Naive thymus-derived CD4-positive, alpha-beta T cell (primary cell): ENCODE measurements around the gene CGB2. TPM values are rescaled to one million over a fixed set of nuclear protein-coding genes. Genes with fewer than 3 reads are reported as not detected.
"Not testable (repeated sequence)": the region's sequence is repeated elsewhere in the genome, so short reads cannot be mapped to it uniquely, and the experiment has no call there.

Experiments used
- ATAC-seq: fragments of 150-1000 bp; cut with Tn5 transposase; 2 replicates; pipeline ENCODE4 v1.10.0; 2021; ENCODE audit warnings: mild to moderate bottlenecking, moderate library complexity
- CTCF ChIA-PET: fragments of 350-600 bp; sonication (Branson Sonifier 250); formaldehyde crosslinking; loops from one replicate; lab custom pipeline; 2021; ENCODE audit warnings: antibody characterized with exemption; lab: Charles Lee
- POLR2A ChIA-PET: fragments of 350-600 bp; sonication (Branson Sonifier 250); formaldehyde crosslinking; loops from one replicate; lab custom pipeline; 2021; ENCODE audit warnings: antibody characterized with exemption, inconsistent platforms; lab: Charles Lee
- DNase-seq, 9 donors: peaks; one replicate each; pipeline versions ENCODE4 v3.0.0 to v3.0.0-alpha.2; 2020 to 2022; ENCODE audit warnings: mixed read lengths in 1 of 9
- H3K27ac ChIP-seq: one replicate; pipeline ENCODE4 v1.7.0; 2013; ENCODE audit warnings: mild to moderate bottlenecking, low read depth, low read length, moderate library complexity
- H3K27me3 ChIP-seq, 2 donors: one replicate each; pipeline ENCODE4 v1.7.0; 2013; ENCODE audit warnings: low read length in 2 of 2, mild to moderate bottlenecking in 2 of 2, moderate library complexity in 2 of 2; ENCODE audit not compliant: control insufficient read depth in 2 of 2, insufficient read depth in 2 of 2
- H3K36me3 ChIP-seq, 3 experiments: 1 replicate in 2 of 3; 2 replicates in 1 of 3; pipeline ENCODE4 v1.7.0; 2013; ENCODE audit warnings: low read length in 3 of 3, mild to moderate bottlenecking in 3 of 3, moderate library complexity in 1 of 3; ENCODE audit not compliant: insufficient read depth in 3 of 3, control insufficient read depth in 2 of 3
- H3K4me1 ChIP-seq, 2 donors: one replicate each; pipeline ENCODE4 v1.7.0; 2013; ENCODE audit warnings: low read length in 2 of 2, mild to moderate bottlenecking in 2 of 2, moderate library complexity in 1 of 2; ENCODE audit not compliant: control insufficient read depth in 2 of 2, insufficient read depth in 2 of 2
- H3K4me3 ChIP-seq: 2 replicates; pipeline ENCODE4 v1.7.0; 2013; ENCODE audit warnings: mild to moderate bottlenecking, low read length
- H3K9me3 ChIP-seq, 3 experiments: 1 replicate in 2 of 3; 2 replicates in 1 of 3; pipeline ENCODE4 v1.7.0; 2013; ENCODE audit warnings: low read length in 3 of 3; ENCODE audit not compliant: control insufficient read depth in 2 of 3
- H3K27ac Mint-ChIP-seq, 9 donors: one replicate each; pipeline ENCODE4 v1.8.0; 2020 to 2022; ENCODE audit warnings: mixed read lengths in 9 of 9, mild to moderate bottlenecking in 8 of 9, moderate library complexity in 5 of 9, inconsistent platforms in 2 of 9
- H3K27me3 Mint-ChIP-seq, 5 donors: one replicate each; pipeline ENCODE4 v1.8.0; 2021 to 2022; ENCODE audit warnings: mixed read lengths in 5 of 5, mild to moderate bottlenecking in 1 of 5
- H3K36me3 Mint-ChIP-seq, 5 donors: one replicate each; pipeline ENCODE4 v1.8.0; 2020 to 2022; ENCODE audit warnings: mixed read lengths in 5 of 5, mild to moderate bottlenecking in 3 of 5, inconsistent platforms in 1 of 5
- H3K4me1 Mint-ChIP-seq, 7 donors: one replicate each; pipeline ENCODE4 v1.8.0; 2020 to 2022; ENCODE audit warnings: mixed read lengths in 7 of 7, mild to moderate bottlenecking in 3 of 7, inconsistent platforms in 1 of 7
- H3K4me3 Mint-ChIP-seq, 10 donors: one replicate each; pipeline ENCODE4 v1.8.0; 2020 to 2022; ENCODE audit warnings: mild to moderate bottlenecking in 10 of 10, mixed read lengths in 10 of 10, moderate library complexity in 6 of 10, inconsistent platforms in 2 of 10
- H3K9me3 Mint-ChIP-seq, 11 donors: one replicate each; pipeline ENCODE4 v1.8.0; 2020 to 2022; ENCODE audit warnings: mixed read lengths in 11 of 11, mild to moderate bottlenecking in 4 of 11, inconsistent platforms in 1 of 11, moderate library complexity in 1 of 11
- intact Hi-C, 2 donors: fragments of 100-400 bp; cut with micrococcal nuclease; formaldehyde crosslinking; loops; one replicate each; pipeline ENCODE4 v1.15.1; 2023
- polyA plus RNA-seq, 2 donors: library from polyadenylated mRNA; unstranded; fragments of 300-500 nt; fragmentation: Illumina TruSeq; gene quantifications; one replicate each; pipeline ENCODE4 v1.2.3, GENCODE V29; 2021
- total RNA-seq, 6 experiments: library from RNA in 5 of 6; stranded (reverse) in 5 of 6; gene quantifications; 1 replicate in 5 of 6; 2 replicates in 1 of 6; pipeline ENCODE4 v1.2.3 and lab custom pipeline; 2021 to 2026

The CGB2 gene
- total and polyA plus RNA-seq, 7 experiments from 2014 or later: not detected

GRCh38 chr19:49024233-49024632, 7.5 kb upstream of the CGB2 start, which contains the start of gene CGB3:
TSS of gene CGB3 (minus strand) at chr19:49024333. CDS start at chr19:49023971, 362 bp downstream.
- POLR2A ChIA-PET, H3K27me3 ChIP-seq, H3K4me3 Mint-ChIP-seq, ATAC-seq, H3K36me3 Mint-ChIP-seq, H3K9me3 Mint-ChIP-seq, DNase-seq, H3K4me1 ChIP-seq, H3K9me3 ChIP-seq, H3K27ac Mint-ChIP-seq, H3K36me3 ChIP-seq, intact Hi-C loops, H3K4me3 ChIP-seq, CTCF ChIA-PET, H3K27ac ChIP-seq: not testable (repeated sequence)
- H3K4me1 Mint-ChIP-seq: peaks cover 7 to 13% (median 9%) of the 10 kb centered on the region in 7 donors
- peaks cover 0 to 12% (median 0%) of the 10 kb centered on the region in 5 donors for H3K27me3 Mint-ChIP-seq

- H3K36me3 ChIP-seq, ATAC-seq, H3K9me3 ChIP-seq, POLR2A ChIA-PET, CTCF ChIA-PET, H3K27me3 ChIP-seq, DNase-seq, H3K36me3 Mint-ChIP-seq, intact Hi-C loops, H3K27ac ChIP-seq, H3K4me3 Mint-ChIP-seq, H3K27ac Mint-ChIP-seq, H3K4me3 ChIP-seq, H3K9me3 Mint-ChIP-seq, H3K4me1 Mint-ChIP-seq, H3K4me1 ChIP-seq: not testable (repeated sequence)
- H3K27me3 Mint-ChIP-seq: peaks cover 0 to 11% (median 0%) of the 10 kb centered on the region in 5 donors
Observed at GRCh38 chr19:49025088-49025487, 6.6 kb upstream of the CGB2 start.

DNA sequence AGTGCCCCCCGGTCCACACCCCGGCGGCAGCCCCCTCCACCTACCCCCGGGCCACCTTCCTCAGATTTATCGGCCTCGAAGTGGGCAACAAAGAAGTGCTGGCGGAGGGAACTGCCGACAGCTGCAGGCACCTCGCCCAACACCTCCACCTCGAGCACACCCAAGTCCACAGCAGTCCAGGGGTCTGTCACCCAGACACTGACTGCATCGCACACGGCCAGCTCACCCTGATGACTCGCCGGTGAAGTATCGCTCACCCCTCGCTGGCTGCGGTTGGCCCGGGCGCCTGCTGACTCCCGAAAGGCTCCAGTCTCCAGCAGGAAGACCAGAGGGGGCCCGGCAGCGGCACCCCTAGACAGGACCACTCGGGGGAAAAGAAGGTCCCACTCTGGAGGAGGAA, 6.1 kb upstream of the CGB2 start:
- H3K36me3 Mint-ChIP-seq, CTCF ChIA-PET, H3K27me3 ChIP-seq, H3K27ac ChIP-seq, intact Hi-C loops, ATAC-seq, H3K4me3 ChIP-seq, H3K9me3 ChIP-seq, H3K9me3 Mint-ChIP-seq, POLR2A ChIA-PET, H3K27ac Mint-ChIP-seq, H3K27me3 Mint-ChIP-seq, H3K4me1 Mint-ChIP-seq, H3K36me3 ChIP-seq, H3K4me3 Mint-ChIP-seq, H3K4me1 ChIP-seq, DNase-seq: not testable (repeated sequence)

- H3K27ac Mint-ChIP-seq, POLR2A ChIA-PET, H3K36me3 ChIP-seq, ATAC-seq, H3K27me3 ChIP-seq, H3K4me3 Mint-ChIP-seq, DNase-seq, H3K4me3 ChIP-seq, H3K27ac ChIP-seq, H3K4me1 ChIP-seq, H3K4me1 Mint-ChIP-seq, H3K27me3 Mint-ChIP-seq, H3K9me3 ChIP-seq, H3K36me3 Mint-ChIP-seq, intact Hi-C loops, H3K9me3 Mint-ChIP-seq: not testable (repeated sequence)
- CTCF ChIA-PET: interaction anchor here (0.6 kb wide), 1 partner anchor 16 kb away, joined by 4 read pairs; no protein-coding TSS in a partner anchor
Observed at GRCh38 chr19:49028686-49029085, 3.0 kb upstream of the CGB2 start.

DNA sequence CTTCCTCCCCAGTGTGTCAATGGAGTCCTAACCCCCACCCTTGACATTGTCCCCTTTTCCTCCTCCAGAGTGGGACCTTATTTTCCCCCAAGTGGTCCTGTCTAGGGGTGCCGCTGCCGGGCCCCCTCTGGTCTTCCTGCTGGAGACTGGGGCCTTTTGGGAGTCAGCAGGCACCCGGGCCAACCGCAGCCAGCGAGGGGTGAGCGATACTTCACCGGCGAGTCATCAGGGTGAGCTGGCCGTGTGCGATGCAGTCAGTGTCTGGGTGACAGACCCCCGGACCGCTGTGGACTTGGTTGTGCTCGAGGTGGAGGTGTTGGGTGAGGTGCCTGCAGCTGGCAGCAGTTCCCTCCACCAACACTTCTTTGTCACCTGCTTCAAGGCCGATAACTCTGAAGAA, 1.9 kb upstream of the CGB2 start:
- H3K9me3 ChIP-seq, H3K27me3 ChIP-seq, H3K36me3 ChIP-seq, H3K27ac Mint-ChIP-seq, H3K4me3 ChIP-seq, intact Hi-C loops, H3K36me3 Mint-ChIP-seq, H3K4me3 Mint-ChIP-seq, H3K9me3 Mint-ChIP-seq, DNase-seq, H3K27ac ChIP-seq, H3K4me1 Mint-ChIP-seq, POLR2A ChIA-PET, ATAC-seq, H3K27me3 Mint-ChIP-seq, H3K4me1 ChIP-seq: not testable (repeated sequence)
- CTCF ChIA-PET: interaction anchor here (0.6 kb wide), 1 partner anchor 742 kb away, joined by 8 read pairs; no protein-coding TSS in a partner anchor

DNA sequence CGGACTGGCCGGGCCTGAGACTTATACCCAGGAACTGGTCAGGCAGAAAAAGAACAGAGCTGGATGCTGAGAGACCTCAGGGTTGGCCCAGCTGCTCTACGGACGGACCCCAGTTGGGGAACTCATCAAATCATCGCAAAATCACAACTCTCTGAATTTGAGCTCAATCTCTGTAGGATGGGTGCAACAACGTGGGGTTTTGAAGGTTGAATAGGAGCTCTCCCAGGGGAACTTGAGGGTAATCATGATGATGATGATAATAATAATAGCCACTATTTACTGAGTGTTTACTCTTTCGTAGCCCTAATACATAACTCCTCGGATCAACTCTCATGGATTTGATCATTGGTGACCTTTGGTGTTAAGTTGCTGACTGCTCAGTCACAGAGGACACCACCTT, 1.4 kb upstream of the CGB2 start:
- H3K9me3 Mint-ChIP-seq, H3K4me3 Mint-ChIP-seq, H3K27me3 ChIP-seq, H3K36me3 ChIP-seq, DNase-seq, H3K4me3 ChIP-seq, H3K4me1 ChIP-seq, H3K9me3 ChIP-seq, H3K27ac Mint-ChIP-seq, H3K27ac ChIP-seq, POLR2A ChIA-PET, H3K27me3 Mint-ChIP-seq, H3K36me3 Mint-ChIP-seq, ATAC-seq, intact Hi-C loops, H3K4me1 Mint-ChIP-seq: not testable (repeated sequence)
- CTCF ChIA-PET: interaction anchor here (0.6 kb wide), 1 partner anchor 743 kb away, joined by 8 read pairs; no protein-coding TSS in a partner anchor

DNA sequence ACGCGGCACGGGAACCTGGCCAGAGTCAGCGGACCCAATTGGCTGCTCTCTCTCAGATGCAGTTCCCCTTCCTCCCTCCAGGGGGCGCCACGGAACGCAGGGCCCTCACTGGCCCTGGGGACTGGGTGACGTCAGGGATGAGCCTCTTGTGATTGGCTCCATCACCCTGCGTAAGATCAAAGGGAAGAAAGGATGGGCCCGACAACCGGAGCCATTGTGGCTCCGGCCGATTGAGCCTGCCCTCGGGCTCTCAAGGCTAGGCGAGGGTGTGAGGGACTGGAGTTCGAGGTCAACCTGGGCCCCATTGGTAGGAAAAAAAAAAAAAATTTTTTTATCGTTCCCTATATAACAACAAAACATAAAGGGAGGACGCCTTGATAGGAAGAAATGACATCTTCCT, 5.1 kb downstream of the CGB2 start, which contains the start of gene CGB1:
Gene CGB1, minus strand, starts transcription at position 81 of the 400 bp plus-strand sequence. CDS start 184 bp downstream, outside the sequence.
- H3K27me3 Mint-ChIP-seq, ATAC-seq, H3K9me3 ChIP-seq, H3K27me3 ChIP-seq, H3K27ac Mint-ChIP-seq, H3K36me3 Mint-ChIP-seq, H3K4me3 ChIP-seq, H3K9me3 Mint-ChIP-seq, H3K4me1 ChIP-seq, H3K36me3 ChIP-seq, H3K27ac ChIP-seq, H3K4me3 Mint-ChIP-seq, POLR2A ChIA-PET, intact Hi-C loops, H3K4me1 Mint-ChIP-seq: not testable (repeated sequence)
- CTCF ChIA-PET: interaction anchor here (0.6 kb wide), 1 partner anchor 741 kb away, joined by 5 read pairs; no protein-coding TSS in a partner anchor
- DNase-seq: peak in 3 of 9 donors; percentile 23 to 51 (median 42)
